Stimulated activated CD4-positive, alpha-beta T cell treated with anti-CD3 and anti-CD28 coated beads, Interleukin-15, amount 100 ng/mL, for 24 hours (primary cell): ENCODE results near the gene IFNA14.
A peak's percentile ranks its signal among the peaks of the same experiment; 100 is the strongest.
"Not testable (repeated sequence)": the region's sequence is repeated elsewhere in the genome, so short reads cannot be mapped to it uniquely, and the experiment has no call there.

Experiments
- DNase-seq: peaks from one replicate; pipeline ENCODE4 v3.0.0-alpha.2; 2020

Gene IFNA14

GRCh38 chr9:21239911-21240310 is at the start of gene IFNA14:
TSS of gene IFNA14 (minus strand) at chr9:21240005. CDS start at chr9:21239935, 70 bp downstream.
- DNase-seq = no peak

- DNase-seq = no peak
Observed at GRCh38 chr9:21287280-21287679, 47.5 kb upstream of the IFNA14 start.

DNA sequence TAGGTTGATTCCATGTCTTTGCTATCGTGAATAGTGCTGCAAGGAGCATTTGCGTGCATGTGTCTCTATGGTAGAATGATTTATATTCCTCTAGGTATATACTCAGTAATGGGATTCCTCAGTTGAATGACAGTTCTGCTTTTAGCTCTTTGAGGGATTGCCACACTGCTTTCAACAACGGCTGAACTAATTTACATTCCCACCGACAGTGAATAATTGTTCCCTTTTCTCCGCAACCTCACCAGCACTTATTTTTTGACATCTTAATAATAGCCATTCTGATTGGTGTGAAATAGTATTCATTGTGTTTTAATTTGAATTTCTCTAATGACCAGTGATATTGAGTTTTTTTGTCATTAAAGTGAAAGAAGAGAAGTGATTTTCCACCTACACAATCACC is 46.9 kb upstream of the IFNA14 start:
- no peak for DNase-seq

GRCh38 chr9:21286099-21286498 is 46.3 kb upstream of the IFNA14 start:
- DNase-seq = no peak

GRCh38 chr9:21281275-21281674 is 41.5 kb upstream of the IFNA14 start:
- DNase-seq = no peak

DNA sequence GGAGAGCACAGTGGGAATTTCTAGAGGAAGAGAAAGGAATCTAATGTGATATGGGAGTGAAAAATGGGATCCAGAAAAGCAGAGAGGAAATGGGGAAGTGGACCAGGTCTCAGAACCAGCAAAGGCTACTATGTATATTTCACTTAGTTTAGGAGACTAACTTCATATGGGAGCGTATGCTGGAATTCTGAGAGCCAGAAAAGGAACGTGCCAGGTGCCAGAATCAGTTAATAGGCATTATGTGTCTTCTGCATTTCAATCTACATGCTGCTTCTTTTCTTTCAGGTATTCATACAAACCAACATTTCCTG is 28.5 kb upstream of the IFNA14 start:
- no peak for DNase-seq

DNA sequence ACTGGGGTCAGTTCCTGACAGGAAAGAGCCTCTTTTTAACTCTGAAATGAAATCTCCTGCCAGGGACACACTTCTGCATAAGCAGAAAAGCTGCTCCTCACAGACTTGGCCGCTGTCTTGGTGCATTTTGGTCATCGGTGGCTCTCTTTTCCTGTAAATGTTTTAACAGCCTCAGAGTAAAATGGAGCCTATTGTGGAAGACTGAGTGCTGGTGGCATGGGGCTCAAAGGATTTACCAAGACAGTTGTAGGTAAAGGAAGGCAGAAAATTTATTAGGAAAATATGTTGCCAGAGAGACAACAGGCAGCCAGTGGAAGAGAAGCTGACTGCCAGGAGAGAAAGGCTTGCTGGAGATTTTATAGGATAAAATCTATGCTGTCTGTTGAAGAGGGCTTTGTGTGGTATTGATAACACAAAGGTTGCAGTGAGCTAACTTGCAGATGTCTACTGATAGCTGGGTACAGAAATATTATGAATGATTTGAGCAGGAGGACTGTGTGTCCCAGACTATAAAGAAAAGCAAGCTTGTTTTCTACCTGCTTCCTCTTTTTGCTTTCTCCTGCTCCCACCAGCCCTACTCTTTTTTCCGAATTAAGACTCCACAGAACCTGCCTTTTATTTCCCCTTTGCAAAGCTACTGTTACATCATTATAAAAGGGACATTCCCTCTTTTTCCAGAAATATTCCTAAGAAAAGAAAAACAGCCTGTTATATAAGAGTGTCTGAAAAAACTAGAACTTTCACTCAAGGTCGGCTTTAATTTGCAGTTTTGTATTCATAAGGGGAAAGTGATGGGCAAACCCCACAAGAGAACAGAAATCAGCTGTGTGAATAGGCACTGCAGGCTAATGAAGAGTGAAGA is 27.9 kb upstream of the IFNA14 start:
- DNase-seq = no peak

DNA sequence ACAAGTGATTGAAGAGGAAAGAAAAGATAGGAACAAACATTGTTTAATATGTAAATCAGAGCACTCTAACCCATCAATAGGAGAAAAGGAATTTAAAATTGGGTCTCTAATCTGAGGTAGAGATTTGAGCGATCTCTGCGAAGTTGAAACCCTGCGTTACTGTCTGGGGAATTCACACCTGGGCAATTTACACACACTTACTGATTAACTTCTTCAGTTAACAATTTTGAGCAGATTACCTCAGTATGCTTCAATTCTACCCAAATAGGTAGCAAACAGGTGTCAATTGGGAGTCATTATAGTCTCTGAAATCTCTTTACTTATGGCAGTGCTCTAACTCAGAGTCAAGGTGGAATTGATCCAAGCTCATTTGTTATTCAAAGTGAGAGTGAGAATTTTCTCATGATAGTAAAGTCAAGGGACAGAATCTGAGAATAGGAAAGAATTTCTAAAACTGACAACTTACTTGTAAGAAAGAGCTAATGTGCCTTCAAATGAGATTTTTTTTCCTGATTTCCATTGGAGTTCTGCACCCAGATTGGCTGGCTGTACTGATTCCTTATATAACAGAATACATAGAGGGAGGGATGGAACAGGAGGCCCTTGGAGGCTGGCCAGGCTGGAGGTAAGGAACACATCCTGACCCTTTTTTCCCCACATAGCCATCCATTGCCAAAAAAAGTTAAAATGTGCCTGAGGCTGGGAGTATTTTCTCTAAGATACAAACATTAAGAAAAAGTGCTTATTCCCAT is 27.1 kb upstream of the IFNA14 start:
- DNase-seq = no peak

DNA sequence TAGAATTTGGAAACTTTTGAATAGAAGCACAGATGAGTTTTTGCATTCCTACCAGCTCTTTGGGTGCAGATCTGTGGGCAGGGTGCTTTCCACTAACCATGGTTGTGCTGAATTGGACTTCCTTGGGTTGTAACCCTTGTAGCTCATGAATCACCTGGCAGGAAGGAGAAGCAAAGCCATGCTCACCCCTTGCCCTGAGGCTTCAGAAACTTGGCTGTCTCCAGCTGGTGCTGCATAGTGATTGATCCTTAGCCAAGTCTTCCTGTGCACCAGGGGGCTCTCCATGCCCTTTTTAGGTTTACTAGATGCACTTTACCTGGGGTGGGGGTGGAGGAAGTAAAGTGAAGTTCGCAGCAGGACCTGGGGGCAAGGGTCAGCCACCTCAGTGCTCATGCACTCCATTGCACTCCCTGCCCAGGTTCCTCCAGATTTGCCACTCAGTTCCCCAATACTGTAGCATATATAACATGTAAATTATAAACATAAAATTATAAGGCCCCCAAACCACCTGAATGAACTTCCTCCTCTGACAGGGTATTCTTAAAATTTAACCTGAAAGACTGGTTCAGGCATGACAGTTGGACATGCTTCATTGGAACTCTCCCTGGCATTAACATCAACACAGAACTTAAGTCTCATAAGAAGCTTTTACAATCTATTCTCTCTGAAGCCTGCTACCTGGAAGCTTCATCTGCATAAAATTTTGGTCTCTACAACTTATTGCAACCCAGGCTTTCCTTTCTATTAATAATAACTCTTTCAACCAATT is 25.8 kb upstream of the IFNA14 start:
- DNase-seq = no peak

DNA sequence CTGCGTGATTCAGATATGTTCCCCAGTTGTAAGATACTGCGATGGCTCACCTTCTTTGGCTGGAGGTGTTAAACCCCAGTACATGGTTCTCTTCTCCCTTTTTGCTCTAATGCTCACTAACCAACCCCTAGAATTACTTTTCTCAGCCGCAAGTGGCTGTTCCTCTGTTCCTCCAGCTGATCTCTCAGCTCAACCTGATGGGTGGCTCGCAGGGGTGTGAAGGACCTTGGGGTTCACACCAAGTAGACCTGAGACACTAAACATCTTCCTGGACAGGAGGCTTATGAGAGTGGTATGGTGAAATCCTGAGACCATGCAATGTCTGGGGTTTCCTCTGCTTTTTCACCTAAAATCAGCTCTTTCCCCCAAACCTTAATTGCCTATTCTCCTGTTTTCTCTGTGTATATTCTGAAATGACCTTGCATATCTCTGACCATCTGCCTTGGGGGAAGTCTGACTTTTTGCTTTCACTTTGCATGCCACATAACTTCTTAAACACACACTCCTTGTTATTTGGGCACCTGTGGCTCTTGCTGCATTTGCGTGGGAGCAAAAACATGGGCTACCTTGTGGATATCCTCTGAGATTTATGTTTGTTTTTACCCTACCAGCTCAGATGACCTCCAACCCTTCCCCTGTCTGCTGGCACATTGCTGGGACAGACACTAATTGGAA is 15.9 kb upstream of the IFNA14 start:
- no peak for DNase-seq

DNA sequence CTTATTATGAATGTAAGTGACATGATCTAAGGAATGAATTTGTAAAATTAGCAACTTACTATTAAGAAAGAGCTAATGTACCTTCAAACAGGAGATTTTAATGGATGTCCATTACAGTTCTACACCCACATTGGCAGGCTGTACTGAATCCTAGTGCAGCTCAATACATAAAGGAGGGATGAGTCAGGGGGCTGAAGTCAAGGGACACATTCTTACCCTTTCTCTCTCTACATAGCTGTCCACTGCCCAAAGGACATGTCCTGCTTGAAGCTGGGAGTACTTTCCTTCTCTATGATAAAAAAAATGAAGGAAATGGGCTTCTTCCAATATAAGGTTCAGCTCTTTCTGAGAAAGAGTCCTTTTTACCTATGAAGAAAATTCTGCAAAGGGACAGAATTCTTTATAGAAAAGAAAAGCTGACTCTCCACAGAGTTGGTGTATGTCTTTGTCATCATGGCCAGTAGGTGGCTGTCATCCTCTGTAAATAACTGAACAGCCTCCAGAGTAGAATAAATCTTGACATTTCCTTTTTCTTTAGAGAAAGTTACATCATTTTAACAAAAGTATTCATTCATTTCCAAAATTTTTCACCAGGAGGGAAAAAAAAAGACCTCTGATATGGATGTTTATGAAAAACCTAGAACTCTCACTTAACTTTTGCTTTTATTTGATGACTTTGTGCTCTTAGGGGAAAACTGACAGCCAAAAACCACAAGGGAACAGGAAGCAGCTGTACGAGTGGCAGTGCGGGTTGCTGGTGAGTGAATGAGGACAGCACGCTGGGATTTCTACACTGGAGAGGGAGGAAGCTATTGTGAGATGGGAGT is 13.1 kb upstream of the IFNA14 start:
- peak; percentile 13 for DNase-seq

DNA sequence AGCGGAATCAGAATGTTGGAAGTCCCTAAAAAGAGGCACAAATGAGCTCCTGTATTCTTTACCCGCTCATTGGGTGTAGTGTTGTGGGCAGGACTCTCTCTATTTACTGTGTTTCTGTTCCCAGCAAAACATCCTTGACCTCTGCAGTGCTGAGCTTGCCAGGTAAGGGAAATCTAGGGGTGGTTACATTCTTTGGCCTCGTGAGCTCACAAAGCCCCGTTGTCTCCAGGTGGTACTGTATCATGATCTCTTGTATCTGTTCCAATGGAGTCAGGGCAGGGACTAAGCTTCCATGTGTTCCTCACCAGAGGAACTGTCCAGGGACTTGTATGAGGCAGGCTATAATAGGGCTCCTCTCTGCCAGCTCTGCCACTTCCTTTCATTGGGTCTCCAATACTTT is 11.8 kb upstream of the IFNA14 start:
- DNase-seq = no peak

- DNase-seq = no peak
Observed at GRCh38 chr9:21251190-21251589, 11.4 kb upstream of the IFNA14 start.

DNA sequence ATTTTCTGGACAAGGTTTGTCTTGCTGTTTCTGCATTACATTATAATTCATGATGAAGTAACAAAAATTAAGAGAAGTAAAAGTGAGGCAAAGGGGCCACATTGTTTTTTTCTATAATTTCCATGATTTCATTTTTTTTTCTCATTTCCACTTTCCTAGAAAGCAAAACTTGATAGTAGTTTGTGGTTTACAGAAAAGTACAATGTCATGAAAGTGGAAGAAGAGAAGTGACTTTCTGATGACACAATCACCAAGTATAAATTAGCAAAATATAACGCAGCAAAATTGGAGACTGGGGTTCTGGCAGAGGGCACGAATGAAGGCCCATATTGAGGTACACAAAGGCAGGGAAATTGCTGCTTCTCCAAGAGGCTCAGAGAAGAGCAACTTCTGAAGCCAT is 5.0 kb upstream of the IFNA14 start:
- no peak for DNase-seq

DNA sequence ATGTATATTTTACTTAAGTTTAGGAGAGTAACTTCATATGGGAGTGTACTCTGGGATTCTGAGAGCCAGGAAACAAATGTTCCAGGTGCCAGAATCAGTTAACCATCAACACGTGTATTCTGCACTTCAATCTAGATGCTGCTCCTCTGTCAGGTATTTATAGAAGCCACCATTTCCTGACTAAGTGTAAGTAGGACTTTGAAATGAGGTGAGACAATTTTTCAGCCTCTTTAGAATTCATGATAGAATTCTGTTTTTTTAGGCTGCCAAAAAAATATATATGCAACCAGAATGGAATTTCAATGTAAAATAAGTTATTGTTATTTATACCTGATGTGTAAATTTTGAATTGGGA is 3.5 kb downstream of the IFNA14 start:
- not testable (repeated sequence) for DNase-seq

GRCh38 chr9:21235468-21236359 is 4.1 kb downstream of the IFNA14 start:
- peak; percentile 27 for DNase-seq

DNA sequence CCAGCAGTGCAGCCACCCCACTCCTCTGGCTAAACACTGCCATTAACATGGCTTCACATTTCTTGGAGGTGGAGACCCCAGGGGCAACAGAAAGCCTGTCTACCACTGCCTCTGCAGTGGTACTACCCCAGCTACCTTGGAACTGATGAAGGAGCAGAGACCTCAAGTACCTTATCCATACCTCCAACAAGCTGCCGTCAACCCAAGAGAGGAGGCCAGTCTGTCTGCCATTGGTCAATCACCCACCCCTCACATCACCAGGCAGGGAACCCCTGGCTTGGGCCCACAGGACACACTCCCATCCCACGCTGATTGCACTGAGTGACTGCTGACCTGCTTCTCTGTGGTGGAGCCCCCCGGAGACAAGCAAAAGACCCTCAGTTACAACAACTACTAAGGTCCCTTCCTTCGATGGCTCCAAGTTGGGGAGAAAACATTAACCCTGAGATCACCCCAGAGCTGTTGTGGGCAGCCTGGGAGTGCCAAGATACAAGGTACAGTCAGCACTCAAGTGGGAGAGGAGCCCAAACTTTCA is 5.6 kb downstream of the IFNA14 start:
- no peak for DNase-seq

DNA sequence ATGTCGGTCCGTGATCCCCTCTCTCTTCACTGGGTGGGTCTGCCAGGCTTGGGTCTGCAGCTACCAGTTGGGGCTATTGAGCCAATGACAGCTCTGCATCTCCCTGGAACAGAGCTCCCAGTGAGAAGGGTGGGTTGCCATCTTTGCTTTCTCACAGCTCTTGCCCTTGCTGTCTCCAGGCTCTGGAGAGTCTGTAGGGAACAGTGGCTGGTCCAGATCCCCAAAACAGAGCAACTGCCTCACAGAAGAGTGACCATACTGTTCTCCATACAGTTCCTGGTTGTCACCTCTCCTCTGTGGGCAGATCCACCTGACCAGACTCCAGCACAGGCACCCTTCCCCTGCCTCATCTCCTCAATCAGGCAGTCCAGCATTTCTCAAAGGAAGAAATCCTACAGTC is 6.5 kb downstream of the IFNA14 start:
- DNase-seq = no peak

- DNase-seq = no peak
Observed at GRCh38 chr9:21228122-21228521, 11.7 kb downstream of the IFNA14 start, which contains the start of gene IFNA17. TSS of gene IFNA17 (minus strand) at chr9:21228222. CDS start at chr9:21228173, 49 bp downstream.

DNA sequence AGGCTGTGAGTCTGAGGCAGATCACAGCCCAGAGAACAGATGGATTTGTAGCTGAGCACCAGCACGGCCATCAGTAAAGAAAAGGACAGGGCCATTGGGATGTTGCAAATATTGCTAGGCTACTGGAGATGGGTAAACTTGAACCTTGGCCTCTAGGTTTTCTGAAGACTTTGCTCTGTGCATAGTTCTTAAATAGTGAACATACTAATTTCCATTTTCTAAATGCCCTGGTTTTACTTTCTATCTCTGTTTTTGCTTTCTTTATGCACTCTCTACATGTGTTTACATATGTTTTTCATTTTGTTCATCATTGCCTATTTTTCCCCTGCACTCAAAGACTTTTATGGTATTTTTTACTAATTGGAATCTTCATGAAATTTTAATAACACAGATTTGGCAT is 22.6 kb downstream of the IFNA14 start, which contains the start of gene IFNA16:
TSS of gene IFNA16 (minus strand) at position 101 of the 400 bp plus-strand sequence. CDS start at position 95, 6 bp downstream.
- not testable (repeated sequence) for DNase-seq
